Left forelimb (tissue), 1 donor: Measurements from ENCODE around the gene MMP17.

Experiments used
- DNase-seq: peaks from one replicate; pipeline ENCODE4 v3.0.0-alpha.2; 2018; ENCODE audit warnings: low spot score

The MMP17 gene

DNA sequence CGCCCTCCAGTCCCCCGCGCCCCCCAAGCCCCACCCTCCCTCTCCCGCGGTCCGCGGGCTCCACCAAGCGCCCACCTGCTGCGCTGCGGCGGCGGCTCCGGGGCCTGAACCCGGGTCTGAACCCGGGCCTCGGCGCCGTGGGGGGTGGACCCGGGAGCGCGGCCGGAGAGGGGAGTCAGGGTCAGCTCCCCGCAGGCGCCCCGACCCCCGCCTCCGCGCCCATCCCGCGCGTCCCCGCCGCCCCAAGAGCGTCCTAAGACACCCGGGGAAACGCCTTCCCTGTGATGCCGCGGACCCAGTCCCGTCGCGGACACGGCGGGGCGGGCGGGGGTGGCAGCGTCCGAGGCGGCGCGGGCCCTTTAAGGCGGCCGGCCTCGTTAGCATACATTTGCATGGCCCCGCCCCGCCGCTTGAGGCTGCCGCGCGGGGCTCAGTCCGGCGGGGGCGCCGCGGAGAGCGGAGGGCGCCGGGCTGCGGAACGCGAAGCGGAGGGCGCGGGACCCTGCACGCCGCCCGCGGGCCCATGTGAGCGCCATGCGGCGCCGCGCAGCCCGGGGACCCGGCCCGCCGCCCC lies at the start of gene MMP17:
TSS of gene MMP17 (plus strand) at position 433 of the 574 bp plus-strand sequence. CDS start at position 535, 102 bp downstream.
- DNase-seq = peak; percentile 73

DNA sequence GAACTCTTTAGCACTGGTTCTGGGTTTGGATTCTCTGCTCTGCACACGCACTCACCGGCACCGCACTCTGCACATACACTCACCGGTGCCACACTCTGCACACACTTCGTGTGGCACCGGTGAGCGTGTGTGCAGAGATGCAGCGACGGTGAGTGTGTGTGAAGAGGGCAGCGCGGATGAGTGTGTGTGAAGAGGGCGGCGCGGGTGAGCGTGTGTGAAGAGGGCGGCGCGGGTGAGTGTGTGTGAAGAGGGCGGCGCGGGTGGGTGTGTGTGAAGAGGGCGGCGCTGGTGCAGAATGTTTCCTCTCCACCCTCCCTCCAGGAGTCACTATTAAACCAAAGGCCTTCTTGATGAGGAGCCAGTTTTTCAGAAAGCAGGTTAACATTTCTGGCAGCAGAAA lies 49.2 kb upstream of the MMP17 start:
- no peak for DNase-seq

DNA sequence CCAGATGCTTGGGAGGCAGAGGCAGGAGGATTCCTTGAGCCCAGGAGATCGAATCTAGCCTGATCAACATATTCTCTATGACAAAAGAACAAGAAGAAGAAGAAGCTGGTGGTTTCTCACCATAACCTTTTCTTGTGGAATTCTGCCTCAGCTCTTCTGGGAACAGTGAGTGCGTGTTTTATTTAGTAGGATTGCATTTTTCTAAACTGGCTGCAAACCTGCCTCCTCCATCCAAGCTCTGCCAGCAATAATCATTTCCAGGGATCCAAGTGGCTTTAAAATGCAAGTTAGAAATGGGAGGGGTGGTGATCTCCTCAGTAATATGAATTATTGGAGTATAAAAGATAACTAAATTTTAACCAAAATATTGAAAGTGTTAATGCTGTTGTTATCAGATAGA lies 46.1 kb upstream of the MMP17 start:
- DNase-seq = no peak

DNA sequence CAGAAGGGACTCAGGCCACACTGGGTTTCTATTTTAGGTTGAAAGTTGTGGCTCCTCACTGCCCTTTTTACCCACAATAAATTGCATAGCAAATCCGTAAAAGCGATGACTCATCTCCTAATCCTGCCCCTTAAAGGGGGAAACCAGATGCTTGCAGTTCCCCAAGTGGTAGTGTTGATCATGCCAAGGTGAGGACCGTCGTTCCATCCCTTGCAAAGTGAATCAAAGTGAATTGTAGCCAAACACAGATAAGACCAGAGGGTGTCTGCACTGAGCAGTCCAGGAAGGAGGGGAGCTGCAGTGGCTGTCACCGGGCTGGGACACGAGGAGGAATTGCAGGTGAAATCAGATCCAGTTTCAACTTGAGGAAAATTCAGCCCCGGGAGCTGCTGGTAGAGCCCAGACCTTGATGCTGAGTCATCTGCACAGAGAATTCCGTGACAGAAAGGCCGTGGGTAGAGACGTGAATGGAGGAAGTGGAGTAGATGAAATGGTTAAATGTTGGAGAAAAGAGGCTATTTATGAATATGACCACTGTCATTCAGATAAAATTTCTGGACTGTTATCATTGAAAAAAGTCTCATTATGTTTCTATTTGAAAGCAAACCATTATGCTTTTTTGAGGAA lies 44.2 kb upstream of the MMP17 start:
- DNase-seq = no peak

DNA sequence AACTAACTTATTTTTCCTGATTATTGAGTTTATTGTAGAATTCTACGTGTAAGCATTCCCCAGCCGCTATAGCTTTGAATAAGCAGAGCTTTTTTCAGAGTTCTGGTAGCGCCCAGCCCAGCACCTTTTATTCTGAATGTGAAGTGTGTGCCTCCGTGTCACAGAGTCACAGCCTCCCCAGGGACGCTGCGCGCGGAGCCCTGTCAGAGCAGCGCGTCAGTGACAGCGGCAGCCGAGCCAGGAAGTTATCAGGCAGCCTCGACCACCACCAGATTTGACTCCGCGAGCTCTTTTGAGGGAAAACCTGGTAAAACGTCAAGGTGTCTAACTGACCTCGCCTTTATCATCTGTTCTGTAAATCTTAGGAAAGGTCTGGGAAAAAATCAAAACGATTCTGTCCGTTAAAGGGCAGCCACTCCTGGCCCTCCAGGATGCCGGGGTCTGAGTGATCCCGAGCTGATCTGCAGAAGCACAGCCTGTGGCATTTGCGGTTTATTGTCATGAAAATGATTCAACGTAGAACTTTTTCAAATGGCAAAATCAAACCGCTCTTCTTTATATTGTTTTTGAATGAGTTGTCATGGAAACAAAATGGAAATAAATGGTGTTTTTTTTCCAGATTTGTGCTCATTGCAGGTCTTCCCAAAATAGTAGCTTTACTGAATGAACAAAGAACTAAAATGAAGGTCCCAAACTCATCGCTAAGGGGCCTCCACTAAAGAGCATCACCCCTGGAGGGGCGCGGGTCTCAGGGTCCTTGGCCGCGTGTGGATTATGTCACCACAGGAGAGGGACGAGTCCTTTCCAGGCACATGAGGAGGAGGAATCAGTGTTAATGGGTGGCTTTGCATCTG lies 43.1 kb upstream of the MMP17 start:
- DNase-seq = no peak

DNA sequence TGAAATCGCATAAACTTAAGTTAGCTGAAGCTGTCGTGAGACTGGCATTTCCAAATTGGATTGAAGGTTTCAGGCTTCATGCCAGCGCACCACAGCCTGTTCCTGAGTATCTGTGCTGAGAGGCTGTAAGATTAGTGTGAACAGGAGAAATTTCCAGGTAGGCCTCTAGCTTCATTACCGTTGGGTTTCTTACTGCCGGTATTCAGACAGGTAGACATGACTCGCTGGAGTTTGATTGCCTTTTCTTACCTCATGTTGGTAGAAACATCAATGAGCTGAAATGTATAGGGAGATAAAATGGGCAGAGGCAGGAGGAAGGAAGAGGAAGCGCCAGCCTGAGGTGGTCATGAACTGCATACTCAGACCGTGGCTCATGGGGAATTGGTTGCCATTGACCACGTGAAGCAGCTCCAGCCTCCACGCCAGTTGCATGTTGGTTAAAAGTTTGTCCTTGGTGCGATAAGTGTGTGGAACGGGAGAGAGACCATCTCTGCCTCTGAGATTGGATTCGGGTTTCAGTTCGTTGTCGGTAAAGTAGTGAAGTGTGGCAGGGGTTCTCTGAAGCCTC lies 42.3 kb upstream of the MMP17 start:
- DNase-seq = no peak

DNA sequence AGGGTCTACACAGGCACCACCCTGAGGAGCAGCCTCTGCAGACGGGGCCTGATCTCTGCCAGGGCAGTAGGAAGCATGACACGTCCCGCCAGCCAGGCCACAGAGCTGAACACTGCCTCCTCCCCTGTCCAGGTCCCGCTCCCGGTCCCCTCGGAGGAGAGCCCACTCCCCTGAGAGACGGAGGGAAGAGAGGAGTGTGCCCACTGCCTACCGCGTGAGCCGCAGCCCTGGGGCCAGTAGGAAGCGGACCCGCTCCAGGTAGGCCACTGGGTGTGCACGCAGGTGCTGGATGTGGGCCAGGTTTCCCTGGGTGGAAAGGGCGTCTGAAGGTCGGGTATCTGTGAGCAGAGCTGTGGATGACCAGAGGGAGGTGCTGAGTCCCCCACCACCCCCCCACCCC lies 41.9 kb upstream of the MMP17 start:
- DNase-seq = no peak

DNA sequence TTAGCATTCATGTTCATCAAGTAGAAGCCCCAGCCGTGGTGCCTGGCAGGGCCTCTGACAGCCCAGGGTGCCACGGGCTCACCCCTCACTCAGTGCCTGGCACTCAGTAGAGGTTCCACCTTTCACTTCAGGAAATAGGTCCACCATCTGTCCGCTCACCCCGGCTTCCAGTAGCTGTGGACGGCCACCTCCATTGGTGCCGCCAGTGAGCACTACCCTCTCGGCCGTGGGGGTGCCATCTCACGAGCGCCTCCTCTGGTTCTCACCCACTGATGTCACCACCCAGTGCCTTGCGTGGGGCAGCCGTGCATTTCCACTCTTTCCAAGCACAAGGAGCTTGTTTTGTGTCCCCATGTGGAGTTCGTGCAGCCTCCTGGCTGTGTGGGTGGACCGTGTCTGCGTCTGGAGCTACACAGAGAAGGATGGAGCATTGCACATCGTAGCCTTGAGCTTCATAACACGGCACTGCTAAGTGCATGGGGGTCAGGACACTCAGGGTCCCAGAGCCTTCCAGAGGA lies 41.0 kb upstream of the MMP17 start:
- no peak for DNase-seq

DNA sequence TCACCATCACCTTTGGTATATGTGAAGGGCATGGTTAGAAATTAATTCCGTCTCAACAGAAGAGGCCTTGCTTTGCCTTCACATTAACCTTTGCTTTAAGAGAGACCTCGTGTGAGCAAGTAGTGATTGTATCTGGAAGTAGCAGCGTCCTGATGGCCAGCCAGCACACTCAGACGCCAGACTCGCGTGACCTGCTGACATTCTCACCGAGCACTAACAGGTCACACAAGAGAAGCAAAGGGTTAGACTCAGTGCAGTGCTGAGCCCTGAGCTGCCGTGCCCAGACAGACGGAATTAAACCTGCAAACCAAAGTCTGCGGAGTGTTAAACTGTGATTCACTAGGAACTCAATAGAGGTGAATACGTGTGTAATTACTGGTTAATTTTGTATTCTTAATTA lies 40.1 kb upstream of the MMP17 start:
- no peak for DNase-seq

DNA sequence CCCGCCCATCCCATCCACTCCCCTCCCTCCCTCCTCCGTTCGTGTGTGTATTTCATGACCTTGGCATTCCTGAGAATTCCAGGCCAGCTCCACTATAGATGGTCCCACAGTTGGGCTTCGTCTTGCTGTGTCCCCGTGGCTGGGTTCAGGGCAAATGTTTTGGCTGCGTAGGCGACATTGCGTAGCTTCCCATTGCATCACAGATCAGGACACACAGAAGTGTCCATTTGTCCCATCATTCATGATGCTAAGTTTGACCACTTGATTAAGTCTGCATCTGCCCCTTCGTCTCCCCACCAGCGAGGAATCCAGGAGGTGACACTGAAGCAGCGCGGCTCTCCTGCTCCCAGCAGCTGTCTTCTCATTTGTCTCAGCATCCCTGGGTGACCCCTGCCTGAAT lies 38.6 kb upstream of the MMP17 start:
- no peak for DNase-seq

DNA sequence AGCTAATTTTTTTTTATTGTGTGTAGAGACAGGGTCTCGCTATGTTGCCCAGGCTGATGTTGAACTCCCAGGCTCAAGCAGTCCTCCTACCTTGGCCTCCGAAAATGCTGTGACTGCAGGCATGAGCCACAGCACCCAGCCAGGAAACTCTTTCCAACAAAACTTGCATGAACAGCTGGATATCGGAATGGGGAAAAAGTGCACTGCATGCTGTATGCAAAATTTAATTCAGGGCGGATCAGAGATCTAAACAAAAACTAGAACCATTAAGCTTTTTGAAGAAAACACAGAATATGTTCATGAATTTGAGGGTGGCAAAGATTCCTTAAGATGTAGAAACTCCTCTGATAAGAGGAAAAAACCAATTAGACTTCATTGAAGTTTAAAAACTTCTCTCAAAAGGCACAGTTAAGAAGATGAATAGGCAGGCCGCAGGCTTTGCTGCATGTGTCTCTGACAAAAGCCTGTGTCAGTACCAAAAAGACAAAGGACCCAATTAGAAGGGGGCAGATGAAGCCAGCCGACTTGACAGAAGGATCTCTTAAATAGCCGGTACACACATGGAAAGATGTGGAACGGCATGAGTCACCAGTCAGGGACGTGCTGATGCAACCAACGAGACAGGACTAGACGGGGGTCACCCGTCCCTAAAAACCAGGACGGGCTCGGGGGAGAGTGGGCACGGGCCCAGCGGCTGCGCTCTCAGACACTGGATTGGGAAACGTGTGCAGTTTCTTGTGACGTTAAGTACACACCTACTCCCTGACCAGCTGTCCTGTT lies 34.8 kb upstream of the MMP17 start:
- no peak for DNase-seq

DNA sequence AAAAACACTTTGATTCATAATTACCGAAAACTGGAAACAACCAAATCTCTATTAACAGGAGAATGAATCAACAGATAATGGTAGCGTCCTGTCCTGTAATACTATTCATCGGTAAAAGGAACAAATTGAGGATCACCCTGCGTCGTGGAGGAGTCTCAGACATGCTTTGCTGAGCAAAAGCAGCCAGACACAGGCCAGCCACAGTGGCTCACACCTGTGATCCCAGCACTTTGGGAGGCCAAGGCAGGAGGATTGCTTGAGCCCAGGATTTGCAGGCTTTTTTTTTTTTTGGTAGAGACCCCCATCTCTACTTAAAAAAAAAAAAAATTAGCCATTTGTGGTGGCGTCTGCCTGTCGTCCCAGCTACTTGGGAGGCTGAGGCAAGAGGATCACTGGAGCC lies 34.1 kb upstream of the MMP17 start:
- no peak for DNase-seq

DNA sequence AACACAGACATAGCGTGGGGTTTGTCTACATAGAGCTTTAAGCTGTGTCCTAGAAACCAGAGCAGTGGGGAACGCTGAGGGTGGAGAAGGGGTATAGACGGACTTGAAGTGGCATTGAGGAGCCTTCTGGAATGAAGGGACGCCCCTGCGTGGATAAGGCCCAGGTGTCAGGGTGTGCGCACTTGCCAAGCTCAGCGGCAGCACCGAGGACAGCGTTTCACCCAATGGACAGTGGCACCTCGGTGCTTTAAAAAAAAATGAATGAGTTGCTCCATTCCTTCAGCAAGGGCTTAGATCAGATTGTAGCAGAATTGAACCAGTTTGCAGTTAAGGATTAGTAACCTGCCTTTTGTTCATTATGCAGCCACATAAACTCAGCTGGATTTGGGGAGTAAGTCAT lies 33.6 kb upstream of the MMP17 start:
- DNase-seq = no peak

DNA sequence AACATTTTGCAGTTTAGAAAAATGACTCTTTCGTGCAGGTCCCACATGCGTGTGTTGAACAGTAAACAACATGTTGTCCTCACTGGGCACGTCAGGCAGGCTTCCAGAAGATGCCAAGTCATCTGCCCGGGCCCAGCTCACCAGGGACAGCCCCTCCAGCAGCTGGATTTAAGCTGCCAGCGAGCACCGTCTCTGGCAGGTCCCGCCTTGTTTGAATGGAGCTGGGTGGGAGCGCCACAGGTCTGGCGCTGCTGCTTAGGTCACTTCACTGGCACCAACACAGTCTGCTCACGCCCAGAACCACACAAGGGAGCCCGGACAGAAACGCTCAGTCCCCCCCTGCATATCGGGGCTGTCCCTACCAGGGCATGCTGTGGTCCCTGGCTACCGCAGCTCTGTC lies 33.1 kb upstream of the MMP17 start:
- DNase-seq = no peak

DNA sequence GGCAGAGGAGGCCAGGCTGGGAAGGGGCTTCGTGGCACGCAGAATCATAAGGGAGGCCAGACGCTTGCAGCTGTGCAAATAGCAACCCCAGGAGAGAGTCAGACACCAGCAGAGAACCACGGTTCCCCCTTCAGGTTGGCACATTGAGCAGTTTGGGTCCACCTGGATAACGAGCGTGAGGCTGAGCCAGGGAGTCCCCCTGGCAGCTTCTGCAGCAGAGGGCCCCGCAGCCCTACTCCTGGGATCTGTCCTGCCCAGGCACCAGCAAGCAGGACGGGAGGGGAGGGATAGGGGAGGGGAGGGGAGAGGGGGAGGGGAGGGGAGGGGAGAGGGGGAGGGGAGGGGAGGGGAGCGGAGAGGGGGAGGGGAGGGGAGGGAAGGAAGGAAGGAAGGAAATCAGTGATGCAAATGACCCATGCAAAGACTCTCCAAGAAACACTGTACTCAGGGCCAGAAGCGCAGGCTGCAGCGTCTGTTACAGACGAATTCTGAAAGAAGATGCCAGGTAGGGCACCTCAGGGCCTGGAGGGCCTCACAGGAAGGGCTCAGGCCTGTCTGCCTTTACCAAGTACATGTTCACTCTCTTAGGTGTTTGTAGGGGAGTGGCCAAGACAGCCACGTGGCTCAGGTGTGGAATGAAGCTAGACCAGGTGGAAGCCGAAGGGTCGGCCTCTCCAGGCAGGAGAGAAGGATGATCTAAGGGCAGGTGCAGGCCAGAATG lies 32.3 kb upstream of the MMP17 start:
- no peak for DNase-seq

DNA sequence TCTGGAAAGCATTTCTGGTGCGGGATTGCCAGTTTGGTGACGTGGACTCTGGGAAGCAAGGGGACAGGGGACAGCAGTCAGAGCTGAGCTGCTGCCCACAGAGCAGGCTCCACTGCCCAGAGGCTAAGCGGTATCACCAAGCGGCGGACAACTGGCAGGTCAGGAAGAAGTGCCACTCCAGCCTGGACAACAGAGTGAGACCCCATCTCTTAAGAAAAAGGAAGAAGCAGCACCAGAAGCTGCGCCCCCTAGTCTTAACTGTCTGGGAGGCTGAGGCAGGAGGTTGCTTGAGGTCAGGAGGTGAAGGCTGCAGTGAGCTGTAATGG lies 31.8 kb upstream of the MMP17 start:
- DNase-seq = no peak

DNA sequence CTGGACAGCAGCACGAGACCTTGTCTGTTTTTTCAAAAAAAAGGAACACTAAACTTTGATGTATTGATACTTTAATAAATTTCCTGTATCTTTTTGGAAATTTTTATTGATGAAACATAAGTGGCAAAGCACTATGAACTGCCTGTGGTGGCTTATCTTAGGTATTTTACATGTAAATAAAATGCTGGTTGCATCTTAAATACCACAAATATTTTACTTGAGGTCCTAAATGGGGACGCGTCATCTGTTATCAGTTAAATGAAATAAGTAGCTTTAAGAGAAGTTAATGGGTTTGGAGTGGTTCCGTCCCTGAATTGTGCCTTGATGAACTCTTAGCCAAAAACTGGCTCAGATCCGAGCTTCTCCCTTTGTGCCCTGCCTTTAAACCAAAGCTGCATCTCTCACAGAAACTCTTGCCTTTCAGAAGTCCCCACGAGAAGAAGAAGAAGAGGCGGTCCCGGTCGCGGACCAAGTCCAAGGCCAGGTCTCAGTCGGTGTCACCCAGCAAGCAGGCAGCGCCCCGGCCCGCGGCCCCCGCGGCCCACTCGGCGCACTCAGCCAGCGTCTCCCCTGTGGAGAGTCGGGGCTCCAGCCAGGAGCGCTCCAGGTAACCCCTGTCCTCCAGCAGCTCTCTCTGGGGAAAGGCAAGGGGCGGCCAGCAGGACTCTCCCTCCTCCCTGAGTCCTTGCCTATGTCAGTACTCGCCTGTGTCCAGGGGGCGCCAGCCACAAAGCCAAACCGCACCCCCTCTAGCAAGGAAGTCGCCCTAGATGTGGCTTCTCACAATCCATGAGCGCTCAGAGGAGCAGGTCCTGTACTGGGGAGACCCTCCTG lies 31.2 kb upstream of the MMP17 start:
- DNase-seq = no peak

DNA sequence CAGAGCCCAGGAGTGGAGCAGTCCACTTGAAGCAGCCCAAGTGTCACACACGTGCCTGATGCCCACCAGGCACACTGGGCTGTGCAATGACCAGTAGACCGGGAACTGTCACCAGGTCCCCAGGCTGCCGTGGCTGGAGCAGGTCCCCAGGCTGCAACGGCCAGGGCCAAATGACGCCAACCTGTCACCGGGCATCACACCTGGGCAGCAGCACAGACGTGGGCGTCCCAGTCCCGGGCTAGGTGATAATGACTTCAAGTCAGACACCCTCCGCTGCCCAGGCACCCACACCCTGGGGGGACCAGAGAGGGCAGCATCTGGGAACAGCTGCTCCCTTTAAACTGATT lies 30.6 kb upstream of the MMP17 start:
- no peak for DNase-seq

DNA sequence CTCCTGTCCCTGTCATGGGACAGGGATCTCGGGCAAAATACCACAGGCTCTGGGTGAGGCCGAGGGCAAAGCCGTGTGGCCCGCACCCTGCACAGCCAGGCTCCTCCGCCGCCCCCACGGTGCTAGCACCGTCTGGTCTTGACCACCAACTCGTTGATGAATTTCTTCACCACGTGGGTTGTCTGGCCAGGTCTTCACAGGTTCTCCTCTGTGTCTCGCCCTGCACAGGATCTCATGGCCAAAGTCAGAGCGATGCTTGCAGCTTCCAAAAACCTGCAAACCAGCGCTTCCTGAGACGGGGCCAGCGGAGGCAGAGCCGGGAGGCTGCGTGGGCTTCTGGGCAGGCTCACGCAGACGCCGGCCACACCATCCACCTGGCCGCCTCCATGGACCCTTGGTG lies 29.0 kb upstream of the MMP17 start:
- DNase-seq = no peak

DNA sequence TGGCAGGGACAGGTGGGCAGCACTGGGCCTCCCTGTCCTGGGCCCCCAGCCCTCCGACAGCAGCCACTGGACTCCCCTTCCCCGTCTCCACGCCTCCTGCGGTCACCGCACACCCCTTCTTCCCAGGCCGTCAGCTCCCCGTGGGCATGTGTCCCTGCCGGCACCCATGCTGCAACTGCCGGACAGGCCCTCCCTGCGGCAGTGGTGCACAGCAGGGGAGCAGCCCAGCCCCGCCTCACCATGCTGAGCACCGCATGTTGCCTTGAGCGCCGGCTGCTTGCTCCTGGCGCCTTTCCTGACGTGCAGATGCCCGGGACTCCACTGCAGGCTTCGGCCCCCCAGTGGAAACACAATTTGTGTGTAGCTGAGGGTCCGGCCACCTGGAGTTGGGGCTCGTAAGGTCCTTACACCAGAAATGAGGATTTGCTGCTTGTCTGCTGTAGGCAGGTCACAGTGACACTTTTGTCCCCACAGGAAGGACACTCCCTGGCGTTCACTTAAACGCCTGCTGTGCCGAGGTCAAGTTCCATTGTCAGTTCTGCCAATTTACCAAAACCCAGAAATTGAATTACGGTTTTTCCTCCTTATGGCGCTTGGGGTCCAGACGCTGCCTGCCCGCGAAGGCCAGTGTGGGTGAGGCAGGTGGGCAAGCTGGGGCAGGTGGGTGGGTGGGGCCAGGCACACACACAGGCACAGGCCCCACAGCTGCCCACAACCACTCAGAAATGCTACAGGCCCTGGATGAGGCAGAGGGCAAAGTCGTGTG lies 28.2 kb upstream of the MMP17 start:
- no peak for DNase-seq
